HL-60/S4 (cell line): ENCODE results near the gene LSM7.

Source experiments
- in situ Hi-C: fragments of 300-500 bp; cut with MboI; formaldehyde crosslinking; loops from 2 replicates; pipeline ENCODE4 v1.14.3; 2022; ENCODE audit warnings: low sequenced_read_pairs

Gene LSM7

DNA sequence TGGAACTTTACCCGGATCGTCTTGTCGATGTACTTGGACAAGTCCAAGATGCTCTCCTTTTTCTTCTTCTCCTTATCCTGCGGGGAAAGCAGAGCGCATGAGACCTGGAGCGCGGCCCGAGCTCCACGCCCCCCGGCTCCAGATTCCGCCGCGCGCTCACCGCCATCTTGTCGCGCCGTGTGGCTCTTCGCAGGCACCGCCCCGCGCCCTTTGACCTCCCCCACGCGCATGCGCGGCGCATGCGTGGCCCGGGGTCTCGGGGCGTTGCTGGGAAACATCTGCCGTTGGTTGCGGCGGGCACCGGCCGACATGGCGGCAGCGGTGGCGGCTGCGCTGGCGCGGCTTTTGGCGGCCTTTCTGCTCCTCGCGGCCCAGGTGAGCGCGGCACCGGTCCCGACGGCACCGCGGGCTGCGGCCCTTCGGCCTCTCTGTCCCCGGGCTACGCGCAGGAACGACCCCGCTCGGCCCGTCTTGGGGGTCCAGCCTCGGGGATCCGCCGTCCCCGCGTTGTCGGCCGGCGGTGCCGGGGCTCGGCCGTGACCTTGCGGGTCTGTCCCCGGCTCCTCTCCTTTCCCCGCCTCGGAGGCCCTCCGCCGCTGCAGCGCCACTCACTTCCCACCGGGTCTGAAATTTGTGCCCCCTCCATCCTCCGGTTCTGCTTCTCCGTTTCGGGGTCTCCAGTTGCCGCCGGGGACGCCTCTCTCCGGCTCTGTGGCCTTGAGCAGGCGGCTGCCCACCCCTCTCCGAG is at the start of gene LSM7, which contains the start of gene SPPL2B:
Gene LSM7, minus strand, starts transcription at position 186 of the 748 bp plus-strand sequence. Its CDS starts 20 bp downstream, at position 166.
Gene SPPL2B, plus strand, starts transcription at position 284 of the 748 bp plus-strand sequence. Its CDS starts 26 bp downstream, at position 310.
- in situ Hi-C loops, result no loop called here

GRCh38 chr19:2376784-2377519 is 48.6 kb upstream of the LSM7 start:
- in situ Hi-C loops, result no loop called here

- in situ Hi-C loops, result no loop called here
Measured at GRCh38 chr19:2375353-2376121, 47.2 kb upstream of the LSM7 start.

- in situ Hi-C loops, result no loop called here
Measured at GRCh38 chr19:2374808-2375207, 46.4 kb upstream of the LSM7 start.

DNA sequence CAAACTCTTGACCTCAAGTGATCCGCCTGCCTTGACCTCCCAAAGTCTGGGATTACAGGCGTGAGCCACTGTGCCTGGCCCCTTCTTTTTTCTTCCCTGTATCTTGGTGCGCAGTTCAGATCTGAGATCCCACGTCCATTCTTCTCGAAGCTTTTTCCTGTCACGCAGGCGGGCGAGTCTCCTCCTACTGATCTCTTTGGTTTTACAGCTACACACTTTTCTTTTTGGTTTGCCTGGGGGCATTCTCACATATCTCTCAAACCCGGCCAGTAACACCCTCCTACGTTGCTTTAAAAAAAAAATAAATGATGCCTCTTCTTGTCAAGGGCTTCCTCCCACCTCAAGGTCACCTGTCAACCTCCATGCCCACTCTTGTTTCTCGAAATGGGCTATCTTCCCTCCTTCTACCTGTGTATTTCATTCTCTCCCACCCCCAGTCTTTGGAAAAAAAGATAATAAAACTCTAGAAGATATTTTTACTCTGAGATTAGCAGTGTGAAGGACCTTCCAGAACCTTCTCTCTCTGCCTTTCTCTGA is 43.8 kb upstream of the LSM7 start:
- in situ Hi-C loops, result no loop called here

DNA sequence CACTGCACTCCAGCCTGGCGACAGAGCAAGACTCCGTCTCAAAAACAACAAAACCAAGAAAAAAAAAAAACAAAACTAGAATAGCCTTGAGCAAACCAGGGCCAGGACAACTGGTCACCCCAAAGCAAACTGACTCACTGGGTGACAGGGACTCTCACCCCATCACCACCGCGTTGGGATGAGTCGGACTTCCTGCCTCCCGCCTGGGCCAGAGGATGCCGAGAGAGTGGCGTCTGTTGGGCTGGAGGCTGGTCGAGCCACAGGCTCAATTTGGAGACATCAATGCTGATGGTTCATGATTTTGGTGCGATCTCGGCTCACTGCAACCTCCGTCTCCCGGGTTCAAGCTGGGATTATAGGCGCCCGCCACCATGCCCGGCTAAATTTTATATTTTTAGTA is 43.3 kb upstream of the LSM7 start:
- in situ Hi-C loops, result no loop called here

GRCh38 chr19:2365201-2365970 is 37.0 kb upstream of the LSM7 start:
- in situ Hi-C loops, result no loop called here

DNA sequence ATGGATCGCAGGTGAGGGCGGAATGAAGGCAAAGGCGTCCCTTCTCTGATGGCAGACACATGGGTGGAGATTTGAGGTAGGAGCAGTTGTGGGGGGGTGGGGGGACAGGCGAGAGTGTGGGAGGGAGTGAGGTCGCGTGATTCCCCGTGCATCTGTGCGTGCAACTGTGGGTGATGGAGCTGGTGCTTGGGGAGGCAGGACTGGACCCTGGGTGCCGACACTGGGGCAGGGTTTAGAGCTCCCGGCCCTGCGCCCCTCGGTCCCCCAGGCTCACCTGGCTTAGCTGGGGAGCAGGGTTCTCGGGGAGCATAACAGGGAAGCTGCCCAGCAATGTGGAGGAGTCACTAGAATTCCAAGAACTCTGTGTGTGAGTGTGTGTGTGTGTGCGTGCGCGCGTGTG is 35.0 kb upstream of the LSM7 start:
- in situ Hi-C loops, result no loop called here

- in situ Hi-C loops, result no loop called here
Measured at GRCh38 chr19:2362970-2363300, 34.5 kb upstream of the LSM7 start.

DNA sequence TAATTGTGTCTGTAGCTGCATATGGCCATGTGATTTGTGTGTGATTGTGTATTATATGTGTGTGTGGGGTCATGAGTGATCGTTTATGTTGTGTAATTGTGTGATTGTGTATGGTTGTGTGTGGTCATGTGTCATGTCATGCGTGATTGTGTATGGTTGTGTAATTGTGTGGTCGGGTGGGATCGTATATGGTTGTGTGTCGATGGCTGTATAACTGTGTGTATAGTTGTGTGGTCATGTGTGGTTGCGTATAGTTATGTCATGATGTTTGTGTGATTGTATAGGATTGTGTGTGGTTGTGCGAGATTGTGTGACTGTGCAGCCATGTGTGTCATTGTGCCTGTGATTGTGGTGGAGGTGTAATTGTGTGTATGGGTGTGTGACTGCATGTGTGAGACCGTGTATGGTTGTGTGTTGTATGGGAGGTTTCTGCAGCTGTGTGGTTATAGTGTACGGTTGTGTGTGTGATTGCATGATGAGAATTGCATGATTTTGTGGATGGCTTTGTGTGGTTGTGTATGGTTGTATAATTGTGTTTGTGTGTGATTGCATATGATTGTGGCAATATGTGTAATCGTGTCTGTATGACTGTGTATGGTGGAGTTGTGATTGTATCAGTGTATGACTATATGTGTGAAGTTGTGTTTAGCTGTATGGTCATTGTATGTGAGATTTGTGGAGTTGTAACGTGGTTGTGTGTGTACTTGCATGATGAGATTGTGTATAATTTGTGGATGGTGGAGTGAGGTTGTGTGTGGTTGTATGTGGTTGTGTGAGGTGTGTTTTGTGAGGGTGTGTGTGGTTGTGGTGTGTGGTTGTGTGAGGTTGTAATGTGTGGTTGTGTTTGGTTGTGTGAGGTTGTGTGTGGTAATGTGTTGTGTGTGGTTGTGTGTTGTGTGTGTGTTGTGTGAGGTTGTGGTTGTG is 33.9 kb upstream of the LSM7 start:
- in situ Hi-C loops, result no loop called here

GRCh38 chr19:2361246-2362045 is 33.1 kb upstream of the LSM7 start:
- in situ Hi-C loops, result no loop called here

GRCh38 chr19:2360833-2361232 is 32.4 kb upstream of the LSM7 start:
- in situ Hi-C loops, result no loop called here

- in situ Hi-C loops, result no loop called here
Measured at GRCh38 chr19:2359992-2360685, 31.8 kb upstream of the LSM7 start, which contains the start of gene TMPRSS9. TMPRSS9 (plus strand) TSS chr19:2360265; CDS start chr19:2389786, 29,521 bp downstream.

- in situ Hi-C loops, result no loop called here
Measured at GRCh38 chr19:2358548-2359173, 30.3 kb upstream of the LSM7 start.

- in situ Hi-C loops, result no loop called here
Measured at GRCh38 chr19:2357279-2358206, 29.2 kb upstream of the LSM7 start.

- in situ Hi-C loops, result no loop called here
Measured at GRCh38 chr19:2356036-2356646, 27.8 kb upstream of the LSM7 start.
